Panc1 (cell line): ENCODE data around the gene IL36RN. TPM values are rescaled to one million over a fixed set of nuclear protein-coding genes. Genes with fewer than 3 reads are reported as not detected.

Experiments used
- ATAC-seq: fragments of 200-7000 bp; cut with Tn5 transposase; 2 replicates; pipeline ENCODE4 v1.9.1; 2020; ENCODE audit warnings: mild to moderate bottlenecking, moderate library complexity
- BruUV-seq: library from RNA; stranded (reverse); fragments of 400-500 nt; replicated peaks from 2 replicates; lab custom pipeline; 2021; lab: Mats Ljungman, UMichigan
- CTCF ChIA-PET: fragments of 300-600 bp; sonication (Branson Sonifier 250); formaldehyde crosslinking; loops from one replicate; lab custom pipeline; 2022; ENCODE audit warnings: antibody characterized with exemption; lab: Charles Lee
- POLR2A ChIA-PET: fragments of 300-600 bp; sonication (Branson Sonifier 250); formaldehyde crosslinking; loops from one replicate; lab custom pipeline; 2022; ENCODE audit warnings: antibody characterized with exemption; lab: Charles Lee
- DNase-seq: peaks from one replicate; pipeline ENCODE4 v3.0.0-alpha.2; 2010; ENCODE audit warnings: low read depth, low spot score
- H3K27ac ChIP-seq: 2 replicates; pipeline ENCODE4 v1.5.1; 2011; ENCODE audit warnings: mild to moderate bottlenecking, low read length, inconsistent platforms
- H3K27me3 ChIP-seq: fragments of 200-500 bp; sonication (Bioruptor generic); 2 replicates; pipeline ENCODE4 v1.6.0; 2014; ENCODE audit warnings: low read length, inconsistent platforms; ENCODE audit not compliant: control insufficient read depth, insufficient read depth
- H3K36me3 ChIP-seq: fragments of 200-500 bp; sonication (Bioruptor generic); 2 replicates; pipeline ENCODE4 v1.5.1; 2014; ENCODE audit warnings: inconsistent platforms, mild to moderate bottlenecking, low read length, moderate library complexity; ENCODE audit not compliant: control insufficient read depth, insufficient read depth
- H3K4me1 ChIP-seq: 2 replicates; pipeline ENCODE4 v1.5.1; 2011; ENCODE audit warnings: inconsistent platforms, mild to moderate bottlenecking, low read length, moderate library complexity; ENCODE audit not compliant: control insufficient read depth, insufficient read depth
- H3K4me3 ChIP-seq, 2 experiments: 2 replicates each; pipeline ENCODE4 v1.5.1; 2011 to 2012; ENCODE audit warnings: low read depth in 2 of 2, low read length in 2 of 2, mild to moderate bottlenecking in 2 of 2, inconsistent platforms in 1 of 2, moderate library complexity in 1 of 2
- H3K9me3 ChIP-seq: fragments of 200-500 bp; sonication (Bioruptor generic); 2 replicates; pipeline ENCODE4 v1.5.1; 2014; ENCODE audit warnings: low read depth, mild to moderate bottlenecking, inconsistent platforms, low read length, moderate library complexity; ENCODE audit not compliant: control insufficient read depth, insufficient read depth
- CTCF ChIP-seq: fragments of 450-650 bp; IDR thresholded peaks from 2 replicates; pipeline ENCODE4 v1.5.1; 2017; ENCODE audit warnings: mild to moderate bottlenecking
- POLR2AphosphoS5 ChIP-seq: IDR thresholded peaks from 2 replicates; pipeline ENCODE4 v1.6.1; 2012; ENCODE audit warnings: mild to moderate bottlenecking, low read depth, low read length, moderate library complexity
- REST ChIP-seq, 2 experiments: IDR thresholded peaks; 2 replicates each; pipeline ENCODE4 v1.6.1; 2011 to 2012; ENCODE audit warnings: low read depth in 2 of 2, control low read depth in 1 of 2, low read length in 1 of 2, mild to moderate bottlenecking in 1 of 2, moderate library complexity in 1 of 2; ENCODE audit not compliant: insufficient read depth in 1 of 2
- SIN3A ChIP-seq: IDR thresholded peaks from 2 replicates; pipeline ENCODE4 v1.6.1; 2012; ENCODE audit warnings: low read depth, mild to moderate bottlenecking, low read length, moderate library complexity, borderline replicate concordance; ENCODE audit not compliant: insufficient read depth
- TCF7L2 ChIP-seq: IDR thresholded peaks from 2 replicates; pipeline ENCODE4 v1.6.1; 2011; ENCODE audit warnings: mild to moderate bottlenecking, low read depth, low read length, inconsistent platforms
- in situ Hi-C: cut with HindIII; loops from 2 replicates; pipeline ENCODE4 v1.10.0; 2016; ENCODE audit warnings: low sequenced_read_pairs, low pct_unique_long_range_greater_than_20kb
- intact Hi-C: fragments of 100-400 bp; cut with micrococcal nuclease; formaldehyde crosslinking; loops from one replicate; pipeline ENCODE4 v1.10.0; 2022; ENCODE audit not compliant: unreplicated experiment
- total RNA-seq: library from RNA; stranded (reverse); gene quantifications from one replicate; pipeline ENCODE4 v1.2.1, GENCODE V29; 2021; ENCODE audit not compliant: unreplicated experiment

Gene IL36RN
- total RNA-seq, 1 experiment from 2014 or later: not detected

GRCh38 chr2:113076954-113077669 lies 18.1 kb downstream of the IL36RN start (continued):
- no peak for TF ChIP-seq REST (IDR thresholded peaks at IDR 0.05; ENCODE audit: insufficient read depth in 1 of 2, low read depth in 2 of 2, low read length in 1 of 2)

DNA sequence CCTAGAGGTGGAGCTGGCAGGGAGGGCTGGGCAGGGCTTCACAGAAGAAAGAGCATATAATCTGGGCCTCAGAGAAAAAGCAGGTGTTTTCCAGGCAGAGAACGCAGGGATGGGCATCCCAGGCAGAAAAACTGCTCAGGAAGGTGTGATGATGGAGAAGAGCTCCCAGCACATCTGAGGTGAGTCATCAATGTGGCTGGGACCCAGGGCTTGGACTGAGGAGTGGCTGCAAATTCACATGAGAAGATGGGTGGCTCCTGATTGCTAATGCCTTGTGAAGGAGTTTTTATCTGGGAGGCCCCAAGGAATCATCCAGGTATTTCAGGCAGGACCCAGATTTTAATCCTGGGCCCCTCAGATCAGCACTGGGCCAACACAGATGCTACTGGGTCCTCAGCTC lies 18.9 kb downstream of the IL36RN start:
- Histone ChIP-seq H3K4me3 (no peak overlapping the region), H3K27ac (no peak overlapping the region), H3K36me3 (no peaks in the 10 kb centered on the region), H3K4me1 (no peaks in the 10 kb centered on the region; the same call in 1 of the 2 replicates), H3K9me3 (no peaks in the 10 kb centered on the region), H3K27me3 (0 out of 2 replicates have a peak, but pooled peaks cover 4% of the 10 kb centered on the region)
- BruUV-seq: no TSS peak
- ATAC-seq: no peak
- POLR2A ChIA-PET: no interaction called here
- CTCF ChIA-PET: no interaction called here
- DNase-seq: no peak
- intact Hi-C loops (no loop called here), in situ Hi-C loops (no loop called here)
- TF ChIP-seq TCF7L2: no peak

DNA sequence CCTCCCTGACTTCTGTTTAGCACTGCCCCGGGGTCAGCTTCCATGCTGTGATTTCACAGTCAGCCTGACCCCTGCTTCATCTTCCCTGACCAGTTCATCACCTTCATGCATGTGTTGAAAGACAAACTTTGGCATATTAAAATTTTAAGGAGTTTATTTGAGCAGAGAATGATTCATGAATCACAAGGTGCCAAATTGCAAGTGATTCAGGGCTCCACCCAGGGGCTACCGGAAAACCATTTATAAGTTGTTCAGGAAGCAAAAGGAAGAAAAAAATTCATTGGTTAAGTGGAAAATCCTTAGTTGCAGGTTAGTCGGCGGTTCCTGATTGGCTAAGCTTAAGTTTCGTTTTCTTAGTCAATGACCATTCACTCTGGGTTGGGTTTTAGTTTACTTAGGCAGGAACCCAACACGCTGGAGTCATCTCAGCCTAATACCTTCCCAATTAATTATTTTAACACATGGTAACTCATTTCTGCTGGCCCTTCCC lies 19.4 kb downstream of the IL36RN start:
- Histone ChIP-seq H3K27ac (no peak overlapping the region), H3K4me1 (no peaks in the 10 kb centered on the region)
- intact Hi-C loops: no loop called here

More for the DNA sequence above, 19.4 kb downstream of the IL36RN start:
- no peak; the same call in 1 of the 2 replicates for ATAC-seq
- TF ChIP-seq TCF7L2 (no peak), SIN3A (no peak), POLR2AphosphoS5 (no peak), REST (IDR thresholded peaks at IDR 0.05; ENCODE audit: insufficient read depth in 1 of 2, low read depth in 2 of 2, low read length in 1 of 2) (no peak), CTCF (no peak)
- in situ Hi-C loops: no loop called here
- Histone ChIP-seq H3K27me3 (0 out of 2 replicates have a peak, but pooled peaks cover 4% of the 10 kb centered on the region), H3K9me3 (no peaks in the 10 kb centered on the region), H3K36me3 (no peaks in the 10 kb centered on the region), H3K4me3 (no peak overlapping the region)
- POLR2A ChIA-PET: no interaction called here
- DNase-seq: peak; percentile 52
- no TSS peak for BruUV-seq
- CTCF ChIA-PET: interaction anchor here (1.0 kb wide), 1 partner anchor 59 kb away, joined by 3 read pairs; no protein-coding TSS in a partner anchor
